GM13976 (cell line): Measurements from ENCODE around the gene MAP1S.

Source experiments
- DNase-seq: peaks from one replicate; pipeline ENCODE4 v3.0.0; 2012; ENCODE audit warnings: low spot score
- in situ Hi-C: fragments of 300-500 bp; cut with MboI; formaldehyde crosslinking; loops from one replicate; pipeline ENCODE4 v1.12.0; 2022; ENCODE audit warnings: low sequenced_read_pairs, mixed read lengths, inconsistent platforms; ENCODE audit not compliant: unreplicated experiment
- TF ChIP-seq, protein P1 (sequence below): IDR thresholded peaks from 2 replicates; pipeline ENCODE4 v1.5.1; 2012; ENCODE audit warnings: borderline replicate concordance, mild to moderate bottlenecking; ENCODE audit not compliant: insufficient read depth; ENCODE audit errors: extremely low read depth, missing control alignments, control extremely low read depth

Gene MAP1S

DNA sequence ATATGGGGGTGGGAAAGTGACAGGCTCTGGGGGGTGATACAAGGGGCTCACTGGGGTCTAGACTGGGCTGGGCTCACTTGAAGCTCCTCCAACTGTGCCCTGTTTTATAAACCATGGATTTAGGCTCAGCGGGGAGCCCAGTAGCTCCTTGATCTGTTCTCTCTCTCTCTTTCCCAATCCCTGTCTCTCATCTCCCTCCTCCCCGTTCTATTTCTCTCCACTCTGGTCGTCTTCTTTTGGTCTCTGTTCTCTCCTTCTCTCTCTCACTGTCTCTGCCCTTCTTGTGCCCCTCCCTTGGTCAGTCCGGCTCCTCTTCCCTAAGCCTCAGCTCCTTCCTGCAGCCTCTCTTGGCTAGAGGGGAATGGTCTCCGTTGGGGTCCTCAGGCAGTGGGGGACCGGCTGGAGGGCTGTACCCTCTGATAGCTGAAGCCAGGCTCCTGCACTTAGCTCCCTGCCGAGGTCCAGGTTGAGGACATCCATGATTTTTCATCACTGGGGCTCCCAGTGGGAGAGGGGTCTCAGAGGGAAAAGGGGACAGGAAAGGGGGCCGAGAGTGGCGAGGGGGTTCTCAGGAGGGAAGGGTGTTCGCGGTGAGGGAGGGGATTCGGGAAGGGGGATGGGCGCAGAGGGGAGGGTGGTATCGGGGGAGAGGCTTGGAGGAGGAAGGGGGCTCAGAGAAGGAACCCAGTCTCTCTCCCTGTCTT, 39.6 kb upstream of the MAP1S start:
- TF ChIP-seq, protein P1, sequence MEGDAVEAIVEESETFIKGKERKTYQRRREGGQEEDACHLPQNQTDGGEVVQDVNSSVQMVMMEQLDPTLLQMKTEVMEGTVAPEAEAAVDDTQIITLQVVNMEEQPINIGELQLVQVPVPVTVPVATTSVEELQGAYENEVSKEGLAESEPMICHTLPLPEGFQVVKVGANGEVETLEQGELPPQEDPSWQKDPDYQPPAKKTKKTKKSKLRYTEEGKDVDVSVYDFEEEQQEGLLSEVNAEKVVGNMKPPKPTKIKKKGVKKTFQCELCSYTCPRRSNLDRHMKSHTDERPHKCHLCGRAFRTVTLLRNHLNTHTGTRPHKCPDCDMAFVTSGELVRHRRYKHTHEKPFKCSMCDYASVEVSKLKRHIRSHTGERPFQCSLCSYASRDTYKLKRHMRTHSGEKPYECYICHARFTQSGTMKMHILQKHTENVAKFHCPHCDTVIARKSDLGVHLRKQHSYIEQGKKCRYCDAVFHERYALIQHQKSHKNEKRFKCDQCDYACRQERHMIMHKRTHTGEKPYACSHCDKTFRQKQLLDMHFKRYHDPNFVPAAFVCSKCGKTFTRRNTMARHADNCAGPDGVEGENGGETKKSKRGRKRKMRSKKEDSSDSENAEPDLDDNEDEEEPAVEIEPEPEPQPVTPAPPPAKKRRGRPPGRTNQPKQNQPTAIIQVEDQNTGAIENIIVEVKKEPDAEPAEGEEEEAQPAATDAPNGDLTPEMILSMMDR, result no peak
- in situ Hi-C loops, result no loop called here

DNA sequence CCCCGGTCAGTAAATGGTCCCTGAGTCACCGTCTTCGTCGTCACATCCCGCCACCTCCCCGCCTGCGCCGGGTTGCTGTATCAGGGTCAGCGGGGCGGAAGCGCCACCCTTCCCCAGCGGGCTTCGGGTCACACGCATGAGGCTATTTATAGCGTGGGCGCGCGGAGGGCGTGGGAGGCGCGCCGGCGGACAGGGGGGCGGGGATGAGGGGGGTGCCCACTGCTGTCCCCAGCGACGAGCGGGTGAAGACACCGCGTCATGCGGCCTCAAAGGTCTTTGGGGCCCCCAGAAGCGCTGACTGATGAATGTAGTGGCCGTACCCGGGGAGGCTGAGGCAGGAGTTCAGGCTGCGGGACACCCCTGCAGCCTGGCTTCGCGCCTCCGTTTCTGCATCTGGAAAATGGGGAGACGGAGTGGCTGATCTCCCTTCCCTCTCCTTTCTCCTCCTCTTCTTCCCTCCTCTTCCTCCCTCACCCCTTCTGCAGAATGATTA, 39.0 kb upstream of the MAP1S start:
- TF ChIP-seq, protein P1, result no peak
- DNase-seq, result peak; percentile 89
- in situ Hi-C loops, result no loop called here

More for the DNA sequence above, 39.6 kb upstream of the MAP1S start:
- no peak for DNase-seq

DNA sequence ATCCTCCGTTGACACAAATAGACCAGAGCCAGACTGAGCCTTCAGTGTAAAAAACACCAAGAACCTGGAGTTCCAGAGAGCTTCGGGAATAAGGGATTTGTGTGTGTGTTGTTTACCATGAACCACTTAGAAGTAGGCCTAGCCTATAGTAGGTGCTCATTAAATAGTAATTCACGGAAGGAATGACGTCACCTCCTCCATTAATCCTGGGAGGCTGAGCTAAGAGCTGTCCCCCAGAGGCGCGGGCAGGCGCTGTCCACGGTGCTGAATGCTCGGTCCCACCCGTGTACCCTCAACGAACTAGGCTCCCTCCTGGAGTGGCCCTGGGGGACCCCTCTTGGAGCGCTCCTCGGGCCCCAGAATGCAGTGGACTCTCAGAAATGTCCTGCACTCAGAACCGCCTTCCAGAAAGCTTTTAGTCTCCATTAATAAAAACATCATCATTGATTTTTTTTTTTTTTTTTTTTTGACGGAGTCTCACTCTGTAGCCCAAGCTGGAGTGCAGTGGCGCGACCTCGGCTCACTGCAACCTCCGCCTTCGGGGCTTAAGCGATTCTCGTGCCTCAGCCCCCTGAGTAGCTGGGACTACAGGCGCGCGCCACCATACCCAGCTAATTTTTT, 37.7 kb upstream of the MAP1S start:
- TF ChIP-seq, protein P1, result no peak
- peak; percentile 74 for DNase-seq
- in situ Hi-C loops, result no loop called here

DNA sequence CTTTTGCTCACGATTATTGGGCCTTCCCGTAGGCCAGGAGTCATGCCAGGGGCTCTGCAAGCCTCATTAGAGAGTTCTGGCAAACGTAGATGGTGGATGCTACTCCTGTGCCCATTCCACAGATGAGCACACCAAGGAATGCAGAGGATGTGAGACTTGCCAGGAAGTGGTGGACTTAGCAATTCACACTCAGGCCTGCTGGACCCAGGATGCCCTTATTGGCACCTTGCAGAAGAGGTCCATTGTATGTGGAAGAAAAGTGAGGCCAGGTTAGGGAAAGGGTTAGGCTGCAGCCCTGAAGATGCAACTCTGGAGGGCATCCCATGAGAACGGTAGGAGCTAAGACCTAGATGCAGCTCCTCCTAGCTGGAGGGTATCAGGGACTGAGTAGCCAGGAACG, 37.0 kb upstream of the MAP1S start:
- TF ChIP-seq, protein P1, result no peak
- DNase-seq, result no peak
- in situ Hi-C loops, result no loop called here

DNA sequence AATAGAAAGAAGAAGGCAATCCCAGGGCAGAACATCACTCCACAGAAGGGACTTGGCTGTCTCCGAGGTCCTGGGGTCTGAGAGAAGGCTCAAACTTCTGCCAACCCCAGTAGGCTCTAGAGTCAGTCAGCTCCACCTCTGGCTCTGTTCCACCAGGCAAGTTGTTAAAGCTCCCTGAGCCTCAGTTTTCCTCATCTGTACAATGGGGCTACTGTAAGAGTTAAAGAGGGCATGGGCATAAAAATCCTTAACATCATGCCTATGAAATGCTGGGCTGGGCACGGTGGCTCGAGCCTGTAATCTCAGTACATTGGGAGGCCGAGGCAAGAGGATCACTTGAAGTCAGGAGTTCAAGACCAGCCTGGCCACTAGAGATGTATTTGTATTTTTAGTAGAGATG, 36.2 kb upstream of the MAP1S start:
- in situ Hi-C loops, result no loop called here
- no peak for DNase-seq
- TF ChIP-seq, protein P1, result no peak

DNA sequence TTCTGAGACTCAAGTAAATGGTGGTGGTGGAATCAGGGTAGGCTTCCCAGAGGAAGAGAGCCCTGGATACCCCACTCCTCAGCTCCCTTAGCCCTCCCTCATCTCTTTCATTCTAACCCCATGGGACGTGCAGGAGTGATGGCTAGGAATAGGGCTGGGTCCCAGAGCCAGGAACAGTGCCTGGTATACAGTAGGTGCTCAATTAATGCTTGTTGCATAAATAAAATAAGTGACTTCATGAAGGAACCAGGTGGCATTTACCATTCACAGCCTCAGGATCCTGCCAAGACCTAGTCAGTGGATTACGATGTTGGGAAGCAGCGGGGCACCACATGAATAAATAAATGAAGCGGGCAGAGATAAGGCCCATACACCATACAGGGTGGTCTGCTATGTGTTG, 35.0 kb upstream of the MAP1S start:
- no peak for DNase-seq
- in situ Hi-C loops, result no loop called here
- TF ChIP-seq, protein P1, result no peak
